NCI-H82 (cell line): ENCODE measurements around the gene KCNA5.

Experiments used
- DNase-seq: peaks from one replicate; lab custom pipeline; 2025; lab: John Stamatoyannopoulos, UW

KCNA5 gene

DNA sequence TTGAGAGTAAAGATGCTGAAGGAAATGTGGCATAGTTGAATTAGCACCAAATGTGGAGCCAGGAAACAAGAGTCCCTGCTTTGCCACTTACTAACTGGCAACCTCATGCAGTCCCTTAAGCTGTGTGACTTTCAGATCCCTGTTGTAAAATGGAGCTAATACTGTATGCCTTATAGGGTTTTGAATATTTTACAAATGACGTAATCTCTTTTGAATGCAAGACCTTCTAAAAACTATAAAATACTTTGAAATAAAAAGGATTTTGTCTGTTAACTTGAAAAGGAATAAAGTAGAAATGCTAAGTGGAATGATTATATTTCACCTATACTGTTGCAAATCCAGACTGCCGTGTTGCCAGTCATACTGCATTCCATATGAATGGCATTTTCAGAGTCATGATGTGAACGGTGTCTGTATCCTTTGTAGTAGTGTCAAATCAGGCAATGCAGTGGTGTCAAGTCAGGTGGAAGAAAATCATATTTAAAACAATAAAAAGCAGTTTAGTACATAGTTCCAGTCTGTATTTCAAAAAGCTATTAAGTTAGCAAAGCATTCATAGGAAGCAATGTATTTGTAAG lies 21.3 kb downstream of the KCNA5 start:
- no peak for DNase-seq

DNA sequence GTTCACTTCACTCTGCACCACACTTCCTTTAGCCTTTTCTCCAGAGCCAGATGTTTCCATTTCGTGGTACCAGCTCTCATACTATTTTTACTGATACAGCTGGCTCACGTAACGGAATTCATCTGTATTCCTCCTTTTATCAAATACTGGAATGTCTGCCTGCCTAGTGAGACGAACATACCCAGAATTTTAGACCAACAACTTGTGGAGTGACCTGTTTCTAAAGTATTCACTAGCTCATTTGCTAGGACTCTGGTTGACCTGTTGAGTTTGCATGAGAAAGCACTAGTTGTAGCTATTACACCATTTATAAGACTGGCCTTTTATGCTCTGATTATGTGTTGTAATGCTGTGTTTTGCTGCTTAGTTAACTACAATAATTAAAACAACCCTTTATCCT lies 22.6 kb downstream of the KCNA5 start:
- no peak for DNase-seq

DNA sequence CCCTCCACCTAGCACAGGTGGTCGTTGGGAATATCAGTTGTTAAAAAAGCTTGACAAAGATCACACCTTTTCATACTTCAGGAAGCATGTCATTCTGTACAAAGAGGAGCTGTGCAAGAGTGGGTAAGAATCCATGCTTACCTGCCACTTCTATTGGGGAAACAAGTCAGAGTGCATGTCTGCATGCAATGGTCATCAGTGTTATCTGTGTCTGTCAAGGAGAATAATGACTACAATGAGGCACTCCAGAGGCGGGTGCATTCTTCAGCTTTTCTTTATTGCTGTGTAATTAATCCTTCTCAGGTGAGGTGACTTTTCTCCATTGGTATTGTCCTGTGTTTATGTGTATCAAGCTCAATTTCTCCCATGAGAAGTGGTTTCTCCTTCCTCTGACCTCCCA lies 24.4 kb downstream of the KCNA5 start:
- no peak for DNase-seq

DNA sequence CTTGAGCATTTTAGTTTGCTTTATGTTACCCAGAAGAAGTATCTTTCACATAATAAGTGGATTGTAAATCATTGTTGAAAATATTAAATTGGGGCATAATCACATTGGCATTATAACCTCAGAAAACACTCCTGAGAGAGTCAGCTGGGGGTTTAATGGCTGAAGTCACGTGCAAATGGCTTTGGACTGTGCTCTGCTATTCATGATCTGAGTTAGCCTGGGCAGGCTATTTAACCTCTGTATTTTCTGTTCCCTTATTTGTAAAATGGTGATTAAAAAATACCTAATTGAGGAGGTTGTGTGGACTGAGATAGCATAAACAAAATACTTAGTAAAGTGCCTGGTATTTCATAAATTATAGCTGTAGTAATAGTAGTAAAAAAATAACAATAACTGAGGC lies 24.9 kb downstream of the KCNA5 start:
- DNase-seq: no peak

DNA sequence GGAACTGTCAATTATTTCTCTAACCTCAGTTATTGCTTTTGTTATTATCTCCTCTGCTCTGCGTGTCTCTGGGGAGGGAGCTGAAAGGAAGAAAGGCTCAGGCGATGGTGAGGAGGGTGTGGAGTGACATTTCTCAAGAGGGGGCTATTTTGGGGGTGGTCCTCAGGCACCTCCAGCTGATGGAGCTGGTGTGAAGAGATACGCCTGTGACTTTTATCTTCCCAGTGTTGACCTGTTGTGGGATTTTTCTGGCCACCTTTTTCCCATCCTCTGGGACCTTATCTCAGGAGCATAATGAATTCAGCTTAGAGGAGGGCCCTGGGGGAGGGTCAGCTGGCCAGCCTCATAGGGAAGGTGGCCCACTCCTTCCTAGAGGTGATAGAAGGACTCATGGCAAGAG lies 26.4 kb downstream of the KCNA5 start:
- DNase-seq: peak; percentile 44

DNA sequence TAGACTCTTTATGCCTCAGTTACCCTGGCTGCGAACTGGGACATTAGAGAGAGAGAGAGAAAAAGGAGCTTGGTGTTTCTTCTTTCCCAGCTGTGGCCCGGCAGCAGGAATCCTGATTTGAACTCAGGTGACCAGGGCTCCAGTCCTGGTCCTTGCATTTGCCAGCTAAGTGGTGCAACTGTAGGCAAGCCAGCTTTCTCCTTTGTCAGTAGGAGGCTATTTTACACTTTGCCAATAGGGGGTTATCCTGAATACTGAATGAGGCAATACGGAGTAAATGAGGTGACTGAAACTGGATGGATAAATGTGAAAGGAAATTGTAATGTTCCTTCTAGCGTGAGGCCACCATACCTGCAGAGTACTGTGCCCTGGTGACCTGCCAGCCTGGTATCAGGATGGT lies 27.8 kb downstream of the KCNA5 start:
- DNase-seq: no peak

DNA sequence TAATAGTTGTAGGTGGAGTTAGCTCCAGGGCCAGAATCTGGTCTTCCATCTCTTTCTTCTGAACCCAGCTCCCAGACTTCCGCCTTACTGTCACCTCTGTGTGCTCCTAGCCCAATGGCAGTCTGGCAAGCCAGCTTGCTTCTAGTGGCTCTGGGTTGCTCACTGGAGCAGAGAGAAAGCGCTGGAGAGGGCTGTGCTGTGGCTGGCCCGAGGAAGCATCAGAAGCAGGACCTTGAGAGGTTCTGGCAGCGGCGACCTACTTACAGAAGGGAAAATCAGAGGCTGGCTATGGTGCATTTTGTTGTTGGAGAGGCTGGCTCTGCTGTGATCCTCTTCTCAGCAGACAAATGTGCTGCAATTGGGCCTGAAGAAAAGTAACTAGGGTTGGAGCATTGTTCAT lies 28.6 kb downstream of the KCNA5 start:
- no peak for DNase-seq

DNA sequence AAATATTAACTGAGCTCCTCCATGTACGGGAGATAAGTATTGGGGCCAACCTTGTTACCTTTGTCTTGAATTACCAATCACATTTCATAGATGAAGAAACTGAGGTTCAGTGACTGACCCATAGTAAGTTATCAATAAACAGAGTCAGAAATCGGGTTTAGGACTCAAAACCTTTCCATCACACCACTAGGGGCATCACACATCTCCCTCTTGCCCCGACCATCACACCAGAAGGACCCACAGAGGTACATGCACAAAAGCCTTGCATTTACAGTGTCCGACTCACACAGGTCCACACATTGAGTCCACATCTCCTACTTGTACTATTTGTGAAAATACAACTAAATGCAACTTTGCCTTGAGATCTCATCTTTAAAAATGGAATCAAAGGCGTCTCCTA lies 29.4 kb downstream of the KCNA5 start:
- DNase-seq: no peak

DNA sequence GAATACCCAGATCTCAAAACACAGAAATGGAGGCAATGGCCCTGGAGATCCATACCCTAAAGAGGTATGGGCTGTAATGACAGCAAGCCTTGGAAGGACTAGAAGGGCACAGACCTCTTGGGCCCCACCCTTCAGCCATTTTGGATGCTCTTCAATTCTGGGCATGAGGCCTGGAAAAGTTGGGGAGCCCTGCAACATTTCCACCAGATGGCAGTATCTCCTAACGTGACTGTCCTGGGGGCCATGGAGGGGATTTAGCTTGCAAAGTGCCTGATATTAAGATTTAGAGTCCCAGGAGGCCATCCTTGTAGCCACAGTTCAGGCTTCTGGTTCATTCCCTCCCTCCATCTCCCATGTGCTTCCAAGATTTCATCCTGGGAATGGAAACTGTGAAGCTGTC lies 30.2 kb downstream of the KCNA5 start:
- peak; percentile 62 for DNase-seq

DNA sequence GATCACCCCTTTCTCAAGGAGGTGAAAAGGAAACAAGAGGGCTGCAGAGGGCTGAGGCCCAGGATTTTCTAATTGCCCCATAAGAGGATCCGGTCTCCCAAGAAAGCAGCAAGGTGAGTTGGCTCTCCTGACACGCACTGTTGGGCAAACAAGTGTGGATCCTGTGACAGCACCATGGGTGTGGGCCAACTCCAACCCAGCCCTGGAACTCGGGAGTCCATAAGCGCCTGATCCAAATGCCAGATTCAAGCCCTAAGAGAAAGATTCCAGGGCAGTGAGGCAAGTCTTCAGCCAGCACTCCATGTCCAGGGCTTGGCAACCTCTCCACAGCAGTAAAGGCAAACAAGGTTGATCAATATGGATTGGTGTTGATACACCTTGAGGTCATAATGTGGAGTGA lies 33.1 kb downstream of the KCNA5 start:
- no peak for DNase-seq

DNA sequence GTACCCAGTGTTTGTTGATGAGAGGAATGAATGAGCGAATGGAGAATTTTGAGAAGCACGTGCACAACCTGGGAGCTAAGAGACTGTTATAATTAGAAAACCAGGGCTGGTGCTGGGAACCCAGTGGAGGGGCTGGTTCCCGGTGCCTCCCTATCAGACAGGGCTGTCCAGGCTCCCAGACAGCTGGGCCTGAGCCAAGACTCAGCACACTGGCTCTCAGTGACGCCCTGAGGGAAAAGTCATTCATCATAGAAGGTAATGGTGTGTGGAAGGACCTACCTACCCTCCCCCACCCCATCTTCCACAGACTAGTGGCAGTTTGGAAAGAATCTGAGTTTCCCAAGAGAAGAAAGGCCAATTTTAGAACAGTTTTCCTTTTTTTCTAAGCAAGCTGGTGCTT lies 34.7 kb downstream of the KCNA5 start:
- DNase-seq: no peak

DNA sequence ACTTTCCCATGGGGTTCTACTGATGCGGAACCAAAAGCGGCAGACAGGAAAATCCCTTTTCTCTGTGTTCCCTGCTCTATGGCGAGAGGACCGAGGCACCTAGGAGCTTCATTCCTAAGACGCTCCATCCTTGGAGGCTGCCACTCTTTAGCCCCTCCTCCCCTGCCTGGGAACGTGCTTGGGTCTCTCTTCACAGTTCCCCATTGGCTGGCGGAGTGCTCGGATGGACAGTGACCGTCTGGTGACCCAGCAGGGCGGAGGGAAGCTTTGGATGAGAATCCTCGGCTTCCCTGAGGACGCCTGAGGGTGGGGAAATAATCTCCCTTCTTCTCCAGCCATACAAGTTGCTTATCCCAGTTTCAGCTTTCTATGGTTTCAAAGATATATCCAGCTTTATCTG lies 37.3 kb downstream of the KCNA5 start:
- DNase-seq: peak; percentile 81

DNA sequence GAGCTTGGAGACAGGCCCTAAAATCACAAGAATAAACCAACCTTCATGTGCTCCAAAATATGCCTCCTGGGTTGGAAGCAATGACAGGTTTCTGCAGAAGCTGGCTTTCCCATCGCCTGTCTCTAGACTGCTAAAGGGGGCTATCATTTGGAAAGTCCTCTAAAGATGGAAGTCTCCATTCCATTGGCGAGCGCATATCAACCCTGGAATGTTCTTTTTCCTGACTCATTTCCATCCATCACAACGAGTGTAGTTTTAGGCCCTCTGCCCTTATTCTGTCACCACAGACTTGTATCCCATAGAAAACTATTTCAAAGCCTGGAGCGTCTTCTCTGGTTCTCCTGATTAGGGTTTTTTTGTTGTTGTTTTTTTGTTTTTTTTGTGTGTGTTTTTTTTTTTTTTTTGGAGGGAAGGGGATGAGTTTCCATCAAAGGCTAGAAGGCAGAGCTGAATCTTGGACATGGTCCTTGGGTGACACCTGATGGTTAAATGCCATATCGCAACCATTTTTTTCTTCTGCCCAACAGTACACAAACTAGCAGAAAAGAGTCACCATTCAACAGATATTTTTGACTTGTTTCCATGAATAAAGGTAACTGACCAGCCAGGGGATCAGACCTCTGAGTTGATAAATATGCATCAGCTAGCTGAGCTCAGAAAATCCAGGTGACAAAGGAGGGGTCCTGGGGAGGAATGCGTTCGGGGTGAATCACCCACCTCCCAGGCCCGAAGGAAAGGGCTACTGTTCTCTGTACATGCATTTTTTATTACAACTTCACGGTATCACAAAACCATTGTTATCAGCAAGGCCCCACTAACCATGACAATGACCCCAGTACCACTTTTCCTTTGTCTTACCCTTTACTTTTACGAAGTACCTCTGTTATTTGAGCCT lies 40.5 kb downstream of the KCNA5 start:
- DNase-seq: peak; percentile 70

DNA sequence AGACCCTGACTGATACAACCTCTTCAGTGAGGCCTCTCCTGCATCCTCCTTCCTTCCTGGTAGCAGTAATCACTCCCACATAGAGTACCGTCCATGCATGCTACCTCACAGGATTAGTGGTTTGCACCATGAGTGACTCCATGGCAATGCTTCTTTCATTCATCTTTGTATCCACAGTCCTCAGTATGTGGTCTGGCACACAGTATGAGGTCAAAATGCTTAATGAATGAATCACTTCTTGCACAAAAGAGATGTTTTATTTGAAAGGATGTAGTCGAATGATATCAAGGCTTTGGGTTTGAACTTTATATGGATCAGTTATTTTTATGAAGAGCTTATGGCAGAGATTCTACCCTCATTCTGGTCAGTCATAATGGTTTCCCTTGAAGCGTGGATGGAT lies 42.2 kb downstream of the KCNA5 start:
- DNase-seq: no peak

DNA sequence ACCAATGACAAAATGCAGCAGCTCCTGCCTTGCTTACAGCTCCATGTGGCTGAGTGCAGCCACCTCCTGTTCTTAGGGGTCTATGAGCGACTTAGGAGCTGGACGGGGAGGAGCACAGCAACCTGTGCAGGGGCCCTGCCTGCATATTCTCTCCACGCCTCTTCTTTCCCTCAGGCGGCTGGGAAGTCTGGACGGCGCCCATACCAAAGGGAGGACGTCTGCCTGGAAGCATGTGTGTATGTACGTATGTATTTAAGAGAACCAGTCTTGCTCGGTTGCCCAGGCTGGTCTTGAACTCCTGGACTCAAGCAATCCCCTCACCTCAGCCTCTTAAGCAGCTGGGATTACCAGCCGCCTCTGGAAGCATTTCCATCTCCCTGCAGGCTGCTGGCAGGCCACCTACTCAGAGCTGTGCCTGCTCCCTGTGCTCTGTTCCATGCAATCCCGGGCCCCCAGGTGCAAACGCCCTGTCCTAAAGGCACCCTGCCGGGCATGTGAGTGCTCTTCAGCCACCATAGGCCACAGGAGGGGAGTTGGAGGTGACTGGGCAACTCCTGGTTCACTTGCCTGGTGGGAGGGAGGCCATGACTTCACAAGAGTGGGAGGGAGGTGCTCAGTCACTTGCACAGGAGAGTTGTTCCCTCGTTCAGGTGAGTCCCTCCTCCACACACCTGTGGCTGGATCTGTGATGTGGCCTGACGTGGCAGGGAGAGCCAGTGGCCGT lies 44.3 kb downstream of the KCNA5 start:
- DNase-seq: no peak

DNA sequence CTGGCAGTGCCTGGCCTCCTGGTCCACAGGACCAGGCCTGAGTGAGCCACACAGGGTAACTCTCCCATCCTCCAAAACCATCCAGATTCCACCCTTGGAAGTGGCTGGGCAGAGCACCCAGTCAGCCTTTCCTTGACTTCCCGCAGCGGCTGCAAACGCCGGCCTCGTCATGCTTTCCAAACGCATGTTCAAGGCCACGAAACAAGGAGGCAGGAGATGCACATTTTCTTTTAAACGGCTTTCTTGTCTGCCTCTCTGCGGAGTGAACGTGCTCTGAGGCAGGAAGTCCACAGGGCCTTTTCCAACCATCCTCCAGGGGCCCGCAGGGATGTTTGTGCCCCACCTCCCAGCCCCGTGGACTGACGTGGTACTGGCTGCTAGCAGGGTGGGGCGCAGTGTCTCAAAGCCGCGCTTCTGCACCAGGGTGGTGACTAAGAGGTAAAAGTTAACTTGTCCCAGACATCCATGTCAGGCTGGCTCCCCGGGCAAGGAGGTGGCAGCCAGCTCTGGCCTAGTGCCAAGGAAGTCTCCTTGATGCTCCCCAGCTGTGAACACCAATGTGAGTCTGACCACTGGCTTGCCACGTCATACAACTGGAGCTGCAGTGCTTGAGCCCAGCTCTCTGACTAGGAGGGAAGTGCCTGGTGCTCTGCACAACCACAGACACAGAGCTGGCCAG lies 45.0 kb downstream of the KCNA5 start:
- no peak for DNase-seq

DNA sequence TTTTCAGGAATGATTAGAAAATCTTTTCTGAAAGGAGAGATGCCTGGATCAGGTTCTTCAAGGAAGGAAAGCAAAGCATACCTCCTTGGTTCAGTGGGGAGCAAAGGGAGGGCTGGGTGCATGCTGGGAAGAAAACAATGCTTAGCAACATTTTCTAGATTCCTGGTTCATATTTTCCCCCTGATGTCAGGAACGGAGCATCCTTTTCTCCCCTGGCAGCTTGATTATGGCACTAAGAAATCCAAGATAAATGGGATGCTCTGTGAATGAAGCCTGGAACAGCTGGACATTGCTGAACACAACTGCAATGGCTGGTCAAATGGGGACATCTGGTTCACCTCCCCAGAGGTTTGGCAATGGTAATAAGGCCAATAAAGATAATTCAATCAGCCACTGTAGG lies 50.9 kb downstream of the KCNA5 start:
- peak; percentile 46 for DNase-seq

DNA sequence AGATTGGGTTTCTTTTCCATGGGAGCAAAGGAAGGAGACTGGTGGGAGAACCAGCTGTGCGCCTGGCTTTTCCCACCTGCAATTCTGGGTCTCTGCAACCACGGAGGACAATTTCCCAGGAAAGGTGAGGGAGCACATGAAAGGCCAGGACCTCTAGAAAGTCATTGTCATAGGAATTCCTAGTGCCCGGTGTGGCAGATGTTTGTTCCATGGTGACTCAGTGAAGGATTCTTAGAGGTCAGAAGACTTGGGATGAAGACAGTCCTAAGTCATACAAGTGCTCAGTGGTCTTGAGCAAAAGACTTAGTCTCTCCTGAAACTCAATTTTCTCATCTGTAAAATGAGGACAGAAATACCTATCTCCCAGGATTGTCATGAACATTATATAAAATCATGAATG lies 51.3 kb downstream of the KCNA5 start:
- DNase-seq: no peak
